HL-60 (cell line): ENCODE results near the gene ELOF1.

Source experiments
- CTCF ChIP-seq: IDR thresholded peaks from one replicate; pipeline ENCODE4 v1.5.1; 2011; ENCODE audit warnings: low read length, control low read depth, inconsistent platforms; ENCODE audit not compliant: insufficient read depth
- GABPA ChIP-seq: IDR thresholded peaks from 2 replicates; pipeline ENCODE4 v1.6.1; 2012; ENCODE audit warnings: low read depth
- REST ChIP-seq: IDR thresholded peaks from 2 replicates; pipeline ENCODE4 v1.6.1; 2012; ENCODE audit warnings: low read depth; ENCODE audit not compliant: insufficient replicate concordance

- TF ChIP-seq REST (no peak), CTCF (no peak), GABPA (no peak)
Observed at GRCh38 chr19:11597202-11598102, 38.4 kb upstream of the ELOF1 start, which contains the start of gene ZNF627.
